ENCODE results near the gene IGSF23. TPM values are rescaled to one million over a fixed set of nuclear protein-coding genes. Genes with fewer than 3 reads are reported as not detected.

Gene IGSF23
- total RNA-seq, 1 donor from 2014 or later, result not detected

DNA sequence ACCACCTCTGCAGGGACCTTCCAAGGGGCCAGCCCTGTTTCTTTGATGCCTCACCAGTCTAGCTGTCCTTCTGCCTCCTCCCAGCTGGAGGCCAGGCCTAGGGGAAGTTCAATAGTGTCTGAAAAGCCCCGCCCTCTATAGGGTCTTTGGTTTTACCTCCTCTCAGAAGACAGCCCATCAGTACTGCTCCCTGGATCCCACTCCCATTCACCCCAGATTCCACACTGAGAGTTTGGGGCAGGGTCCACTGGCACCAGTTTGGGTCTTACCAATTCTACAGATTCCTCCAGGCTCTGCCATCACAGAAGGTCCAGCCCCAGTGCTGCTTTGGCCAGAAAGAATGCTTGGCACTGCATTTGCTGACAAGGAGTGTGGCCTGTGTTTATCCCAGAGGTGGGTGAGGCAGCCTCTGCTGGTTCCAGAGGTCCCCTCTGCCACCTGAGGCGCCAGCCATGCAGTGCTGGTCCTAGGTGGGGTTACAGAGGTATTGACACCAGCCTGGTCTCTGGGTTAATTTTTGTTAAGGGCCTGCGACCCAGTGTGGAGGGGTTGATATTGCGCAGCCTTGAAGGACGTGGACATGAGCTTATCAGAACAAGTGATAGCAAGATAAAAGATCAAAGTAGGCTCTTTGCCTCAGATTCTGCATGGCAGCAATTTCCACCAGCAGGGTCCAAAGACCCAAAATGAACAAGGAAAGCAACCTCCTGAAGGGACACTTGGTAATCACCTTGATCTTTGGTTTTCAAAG is 41.4 kb upstream of the IGSF23 start:
- Histone ChIP-seq H3K36me3 (ENCODE audit: control insufficient read depth, insufficient read depth, low read length) (no peaks in the 10 kb centered on the region), H3K4me3 (ENCODE audit: low read depth, low read length) (no peak overlapping the region), H3K27me3 (ENCODE audit: control insufficient read depth, insufficient read depth, low read length) (no peaks in the 10 kb centered on the region)
- TF ChIP-seq CTCF (IDR thresholded peaks at IDR 0.05; ENCODE audit: insufficient read depth, low read length, severe bottlenecking), result no peak
- FAIRE-seq (no peak), DNase-seq (ENCODE audit: low read depth) (no peak)

DNA sequence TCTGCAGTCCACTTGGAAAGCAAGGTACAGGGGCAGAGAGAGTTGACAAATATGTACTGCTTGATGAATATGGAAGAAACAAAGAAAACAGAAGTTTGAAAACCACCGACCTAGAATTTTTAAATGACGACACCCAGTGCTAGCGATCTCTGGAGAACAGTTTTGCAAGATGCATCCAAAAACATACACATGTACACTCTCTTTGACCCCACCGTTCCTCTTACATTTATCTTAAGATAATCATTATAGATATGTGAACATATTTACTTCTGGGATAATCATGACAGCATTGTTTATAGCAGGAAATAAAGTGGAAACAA is 40.8 kb upstream of the IGSF23 start:
- no peaks in the 10 kb centered on the region for H3K36me3 ChIP-seq (ENCODE audit: control insufficient read depth, insufficient read depth, low read length)
- H3K4me3 ChIP-seq (ENCODE audit: low read depth, low read length), result no peak overlapping the region
- TF ChIP-seq CTCF (IDR thresholded peaks at IDR 0.05; ENCODE audit: insufficient read depth, low read length, severe bottlenecking), result no peak
- no peak for DNase-seq (ENCODE audit: low read depth)
- H3K27me3 ChIP-seq (ENCODE audit: control insufficient read depth, insufficient read depth, low read length), result no peaks in the 10 kb centered on the region
- FAIRE-seq, result no peak

DNA sequence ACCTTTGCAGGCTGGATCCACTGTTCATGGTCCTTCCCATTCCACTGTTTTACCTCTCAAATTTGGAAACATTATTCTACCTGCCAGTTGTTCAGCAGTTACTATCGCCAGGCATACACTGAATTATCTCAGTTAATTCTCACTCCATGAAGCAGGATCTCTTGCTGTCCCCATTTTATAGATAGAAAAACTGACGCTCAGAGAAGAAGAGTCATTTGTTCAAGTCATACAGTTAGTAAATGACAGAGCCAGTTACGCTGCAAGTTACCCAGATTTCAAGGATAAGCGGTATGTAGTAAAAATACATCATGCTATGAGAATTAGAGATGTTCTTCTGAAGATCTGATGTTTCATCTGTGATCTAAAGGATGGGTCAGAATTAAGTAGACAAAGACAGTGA is 40.2 kb upstream of the IGSF23 start:
- FAIRE-seq (no peak), DNase-seq (ENCODE audit: low read depth) (no peak)
- Histone ChIP-seq H3K36me3 (ENCODE audit: control insufficient read depth, insufficient read depth, low read length) (no peaks in the 10 kb centered on the region), H3K4me3 (ENCODE audit: low read depth, low read length) (no peak overlapping the region), H3K27me3 (ENCODE audit: control insufficient read depth, insufficient read depth, low read length) (no peaks in the 10 kb centered on the region)
- TF ChIP-seq CTCF (IDR thresholded peaks at IDR 0.05; ENCODE audit: insufficient read depth, low read length, severe bottlenecking), result no peak

DNA sequence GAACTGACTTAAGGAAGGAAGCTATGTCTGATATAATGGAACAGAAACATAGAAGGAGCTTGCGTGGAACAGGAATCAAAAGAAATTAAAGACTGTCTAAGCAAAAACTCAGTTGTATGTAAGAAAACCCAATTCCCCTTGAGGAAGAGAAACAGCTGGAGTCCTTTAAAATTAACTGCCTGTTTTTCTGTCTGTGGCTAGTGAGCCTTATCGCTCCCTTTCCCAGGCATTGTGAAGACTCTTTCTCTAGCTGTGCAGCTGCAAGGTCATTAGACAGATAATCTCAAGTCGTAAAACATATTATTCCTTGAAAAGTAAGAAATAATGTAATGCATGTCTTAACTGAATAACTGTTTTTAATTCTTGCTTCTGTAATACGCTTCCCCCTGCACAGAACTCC is 39.7 kb upstream of the IGSF23 start:
- FAIRE-seq, result no peak
- Histone ChIP-seq H3K27me3 (ENCODE audit: control insufficient read depth, insufficient read depth, low read length) (no peaks in the 10 kb centered on the region), H3K4me3 (ENCODE audit: low read depth, low read length) (no peak overlapping the region), H3K36me3 (ENCODE audit: control insufficient read depth, insufficient read depth, low read length) (no peaks in the 10 kb centered on the region)
- no peak for DNase-seq (ENCODE audit: low read depth)
- no peak for TF ChIP-seq CTCF (IDR thresholded peaks at IDR 0.05; ENCODE audit: insufficient read depth, low read length, severe bottlenecking)

DNA sequence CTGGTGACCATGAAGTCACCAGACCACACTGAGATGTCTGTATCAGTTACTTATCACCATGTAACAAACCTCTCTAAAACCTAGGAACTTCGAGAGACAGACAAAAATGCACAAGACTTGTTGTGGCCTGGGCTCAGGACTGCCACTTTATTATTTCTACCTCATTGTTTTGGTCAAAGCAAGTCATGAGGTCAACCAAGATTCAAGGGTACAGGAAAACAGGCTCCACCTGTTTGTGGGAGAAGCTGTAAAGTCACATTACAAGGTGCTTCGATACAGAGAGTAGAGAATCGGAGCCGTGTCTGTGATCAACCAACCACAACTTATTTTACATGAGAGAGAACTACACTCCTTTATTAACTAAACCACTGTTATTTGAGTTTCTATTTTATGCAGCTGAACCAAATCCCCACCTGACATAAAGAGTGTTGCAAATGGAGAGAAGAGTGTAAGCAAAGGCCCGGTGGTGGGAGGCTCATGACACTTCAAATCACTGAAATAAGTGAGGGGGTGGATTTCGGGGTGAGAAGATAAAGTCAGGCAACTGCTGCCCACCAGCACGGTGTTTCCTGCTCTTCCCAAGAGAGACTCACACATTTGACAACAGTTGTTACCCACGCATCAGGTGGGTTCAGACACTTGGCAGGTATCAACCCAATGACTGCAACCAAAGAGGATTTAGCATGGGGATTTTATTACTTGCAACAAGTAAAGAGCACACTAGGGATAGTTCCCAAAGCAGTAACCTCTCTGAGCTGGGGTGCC is 39.0 kb upstream of the IGSF23 start:
- Histone ChIP-seq H3K4me3 (ENCODE audit: low read depth, low read length) (no peak overlapping the region), H3K36me3 (ENCODE audit: control insufficient read depth, insufficient read depth, low read length) (no peaks in the 10 kb centered on the region), H3K27me3 (ENCODE audit: control insufficient read depth, insufficient read depth, low read length) (no peaks in the 10 kb centered on the region)
- FAIRE-seq, result no peak
- no peak for DNase-seq (ENCODE audit: low read depth)
- no peak for TF ChIP-seq CTCF (IDR thresholded peaks at IDR 0.05; ENCODE audit: insufficient read depth, low read length, severe bottlenecking)
